ENCODE data around the gene TEAD1. TPM values are rescaled to one million over a fixed set of nuclear protein-coding genes. Genes with fewer than 3 reads are reported as not detected.

Gene TEAD1
- total RNA-seq, 1 donor from 2014 or later = 88.1 TPM

- Histone ChIP-seq H3K4me3 (ENCODE audit: low read depth, low read length) (no peak overlapping the region), H3K36me3 (ENCODE audit: control insufficient read depth, insufficient read depth, low read length) (no peaks in the 10 kb centered on the region), H3K27me3 (ENCODE audit: control insufficient read depth, insufficient read depth, low read length) (no peaks in the 10 kb centered on the region)
- TF ChIP-seq, protein P1, sequence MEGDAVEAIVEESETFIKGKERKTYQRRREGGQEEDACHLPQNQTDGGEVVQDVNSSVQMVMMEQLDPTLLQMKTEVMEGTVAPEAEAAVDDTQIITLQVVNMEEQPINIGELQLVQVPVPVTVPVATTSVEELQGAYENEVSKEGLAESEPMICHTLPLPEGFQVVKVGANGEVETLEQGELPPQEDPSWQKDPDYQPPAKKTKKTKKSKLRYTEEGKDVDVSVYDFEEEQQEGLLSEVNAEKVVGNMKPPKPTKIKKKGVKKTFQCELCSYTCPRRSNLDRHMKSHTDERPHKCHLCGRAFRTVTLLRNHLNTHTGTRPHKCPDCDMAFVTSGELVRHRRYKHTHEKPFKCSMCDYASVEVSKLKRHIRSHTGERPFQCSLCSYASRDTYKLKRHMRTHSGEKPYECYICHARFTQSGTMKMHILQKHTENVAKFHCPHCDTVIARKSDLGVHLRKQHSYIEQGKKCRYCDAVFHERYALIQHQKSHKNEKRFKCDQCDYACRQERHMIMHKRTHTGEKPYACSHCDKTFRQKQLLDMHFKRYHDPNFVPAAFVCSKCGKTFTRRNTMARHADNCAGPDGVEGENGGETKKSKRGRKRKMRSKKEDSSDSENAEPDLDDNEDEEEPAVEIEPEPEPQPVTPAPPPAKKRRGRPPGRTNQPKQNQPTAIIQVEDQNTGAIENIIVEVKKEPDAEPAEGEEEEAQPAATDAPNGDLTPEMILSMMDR (IDR thresholded peaks at IDR 0.05; ENCODE audit: insufficient read depth, low read length, poor library complexity, severe bottlenecking) = no peak
- DNase-seq (ENCODE audit: low read depth) = no peak
Measured at GRCh38 chr11:12711496-12711895, 37.3 kb downstream of the TEAD1 start.

DNA sequence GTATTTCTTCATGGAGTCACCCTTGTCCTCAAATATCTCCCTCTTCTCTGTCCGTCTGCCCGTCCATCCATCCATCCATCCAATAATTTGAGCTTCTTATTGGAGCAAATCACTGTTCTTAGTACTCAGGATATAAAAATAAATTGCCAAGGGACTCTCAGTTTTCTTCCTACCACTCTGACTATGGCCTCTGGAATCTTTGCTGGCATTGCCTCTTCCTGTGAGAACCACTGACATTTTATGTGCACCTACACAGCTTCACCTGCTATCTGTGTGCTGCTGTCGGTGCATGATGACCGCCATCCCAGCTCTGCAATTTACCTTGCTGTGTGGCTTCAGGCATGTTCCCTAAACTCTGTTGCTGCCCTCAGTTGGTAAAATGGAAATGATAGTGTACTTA is 37.9 kb downstream of the TEAD1 start:
- no peaks in the 10 kb centered on the region for H3K36me3 ChIP-seq (ENCODE audit: control insufficient read depth, insufficient read depth, low read length)
- H3K4me3 ChIP-seq (ENCODE audit: low read depth, low read length) = no peak overlapping the region
- TF ChIP-seq, protein P1 (IDR thresholded peaks at IDR 0.05; ENCODE audit: insufficient read depth, low read length, poor library complexity, severe bottlenecking) = no peak
- no peak for DNase-seq (ENCODE audit: low read depth)
- no peaks in the 10 kb centered on the region for H3K27me3 ChIP-seq (ENCODE audit: control insufficient read depth, insufficient read depth, low read length)

GRCh38 chr11:12715131-12715530 is 40.9 kb downstream of the TEAD1 start:
- TF ChIP-seq, protein P1 (IDR thresholded peaks at IDR 0.05; ENCODE audit: insufficient read depth, low read length, poor library complexity, severe bottlenecking) = no peak
- no peaks in the 10 kb centered on the region for H3K36me3 ChIP-seq (ENCODE audit: control insufficient read depth, insufficient read depth, low read length)
- no peaks in the 10 kb centered on the region for H3K27me3 ChIP-seq (ENCODE audit: control insufficient read depth, insufficient read depth, low read length)
- no peak for DNase-seq (ENCODE audit: low read depth)
- H3K4me3 ChIP-seq (ENCODE audit: low read depth, low read length) = no peak overlapping the region

DNA sequence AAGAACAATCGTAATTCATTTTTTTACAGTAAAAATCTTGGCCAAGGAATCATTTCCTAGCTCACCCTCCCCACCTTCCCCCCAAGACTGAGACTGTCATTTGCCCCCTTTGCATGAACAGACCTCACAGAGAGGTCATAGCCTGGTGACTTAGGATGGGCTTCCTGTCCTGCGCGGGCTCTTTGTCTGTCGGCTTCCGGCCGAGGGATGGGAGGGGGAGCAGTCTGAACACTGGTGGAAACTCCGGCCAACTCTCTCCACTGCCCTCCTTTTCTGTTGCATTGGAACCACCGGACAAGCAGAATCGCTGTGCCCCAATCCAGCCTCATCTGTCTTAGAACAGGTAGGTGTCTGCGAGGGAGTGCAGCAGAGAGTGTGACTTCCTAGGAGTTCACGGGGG is 41.7 kb downstream of the TEAD1 start:
- TF ChIP-seq, protein P1 (IDR thresholded peaks at IDR 0.05; ENCODE audit: insufficient read depth, low read length, poor library complexity, severe bottlenecking) = no peak
- Histone ChIP-seq H3K27me3 (ENCODE audit: control insufficient read depth, insufficient read depth, low read length) (no peaks in the 10 kb centered on the region), H3K36me3 (ENCODE audit: control insufficient read depth, insufficient read depth, low read length) (no peaks in the 10 kb centered on the region), H3K4me3 (ENCODE audit: low read depth, low read length) (no peak overlapping the region)
- DNase-seq (ENCODE audit: low read depth) = no peak

GRCh38 chr11:12716816-12717215 is 42.6 kb downstream of the TEAD1 start:
- no peaks in the 10 kb centered on the region for H3K36me3 ChIP-seq (ENCODE audit: control insufficient read depth, insufficient read depth, low read length)
- H3K27me3 ChIP-seq (ENCODE audit: control insufficient read depth, insufficient read depth, low read length) = no peaks in the 10 kb centered on the region
- TF ChIP-seq, protein P1 (IDR thresholded peaks at IDR 0.05; ENCODE audit: insufficient read depth, low read length, poor library complexity, severe bottlenecking) = no peak
- no peak for DNase-seq (ENCODE audit: low read depth)
- no peak overlapping the region for H3K4me3 ChIP-seq (ENCODE audit: low read depth, low read length)

GRCh38 chr11:12717851-12718291 is 43.6 kb downstream of the TEAD1 start:
- no peak overlapping the region for H3K4me3 ChIP-seq (ENCODE audit: low read depth, low read length)
- DNase-seq (ENCODE audit: low read depth) = no peak
- TF ChIP-seq, protein P1 (IDR thresholded peaks at IDR 0.05; ENCODE audit: insufficient read depth, low read length, poor library complexity, severe bottlenecking) = no peak
- no peaks in the 10 kb centered on the region for H3K27me3 ChIP-seq (ENCODE audit: control insufficient read depth, insufficient read depth, low read length)
- no peaks in the 10 kb centered on the region for H3K36me3 ChIP-seq (ENCODE audit: control insufficient read depth, insufficient read depth, low read length)
